HepG2 (cell line): ENCODE data around the gene CD300A. TPM values are rescaled to one million over a fixed set of nuclear protein-coding genes. Genes with fewer than 3 reads are reported as not detected.

ENCODE experiments used
- ARNTL ChIP-seq: sonication (generic); formaldehyde crosslinking; IDR thresholded peaks from 2 replicates; pipeline ENCODE4 v1.4.0; 2020; ENCODE audit warnings: mild to moderate bottlenecking, missing genetic modification reagents
- FOXA3 ChIP-seq: IDR thresholded peaks from 2 replicates; pipeline ENCODE4 v1.6.1; 2016; ENCODE audit warnings: missing genetic modification reagents, missing compliant biosample characterization
- GABPB1 ChIP-seq: IDR thresholded peaks from 2 replicates; pipeline ENCODE4 v1.6.1; 2016; ENCODE audit warnings: mild to moderate bottlenecking, missing genetic modification reagents, moderate library complexity, missing compliant biosample characterization
- GLI4 ChIP-seq: sonication (generic); formaldehyde crosslinking; IDR thresholded peaks from 2 replicates; pipeline ENCODE4 v1.5.1; 2020; ENCODE audit warnings: missing genetic modification reagents, mild to moderate bottlenecking, moderate library complexity, borderline replicate concordance
- HOXA7 ChIP-seq: sonication (generic); formaldehyde crosslinking; IDR thresholded peaks from 2 replicates; pipeline ENCODE4 v1.8.1; 2022; ENCODE audit warnings: mild to moderate bottlenecking, missing genetic modification reagents, moderate library complexity
- PHB2 ChIP-seq: fragments of 450-650 bp; IDR thresholded peaks from 2 replicates; pipeline ENCODE4 v1.6.1; 2018; ENCODE audit not compliant: partially characterized antibody
- RAD21 ChIP-seq: fragments of 450-650 bp; formaldehyde crosslinking; IDR thresholded peaks from 2 replicates; pipeline ENCODE4 v1.5.0; 2020; ENCODE audit warnings: mild to moderate bottlenecking
- SCMH1 ChIP-seq: sonication (generic); formaldehyde crosslinking; IDR thresholded peaks from 2 replicates; pipeline ENCODE4 v1.9.0; 2021; ENCODE audit warnings: missing genetic modification reagents, mild to moderate bottlenecking, borderline replicate concordance
- SP140L ChIP-seq: sonication (generic); formaldehyde crosslinking; IDR thresholded peaks from 2 replicates; pipeline ENCODE4 v1.4.0; 2020; ENCODE audit warnings: missing genetic modification reagents, borderline replicate concordance
- SPEN ChIP-seq: sonication (generic); formaldehyde crosslinking; IDR thresholded peaks from 2 replicates; pipeline ENCODE4 v1.5.1; 2020; ENCODE audit warnings: low read depth, mild to moderate bottlenecking, missing genetic modification reagents
- TARDBP ChIP-seq: sonication (generic); formaldehyde crosslinking; IDR thresholded peaks from 2 replicates; pipeline ENCODE4 v1.8.0; 2022; ENCODE audit warnings: mild to moderate bottlenecking, missing genetic modification reagents
- TBP ChIP-seq: sonication (generic); formaldehyde crosslinking; IDR thresholded peaks from 2 replicates; pipeline ENCODE4 v1.5.0; 2020; ENCODE audit warnings: missing genetic modification reagents
- TBX3 ChIP-seq: fragments of 450-650 bp; IDR thresholded peaks from 2 replicates; pipeline ENCODE4 v1.6.1; 2017; ENCODE audit warnings: antibody characterized with exemption, mild to moderate bottlenecking, inconsistent platforms, borderline replicate concordance
- TSC22D2 ChIP-seq: sonication (generic); formaldehyde crosslinking; IDR thresholded peaks from 2 replicates; pipeline ENCODE4 v1.5.1; 2020; ENCODE audit warnings: missing genetic modification reagents, mild to moderate bottlenecking, borderline replicate concordance
- ZBTB38 ChIP-seq: sonication (generic); formaldehyde crosslinking; IDR thresholded peaks from 2 replicates; pipeline ENCODE4 v1.5.1; 2020; ENCODE audit warnings: mild to moderate bottlenecking, missing genetic modification reagents
- ZNF143 ChIP-seq: sonication (generic); formaldehyde crosslinking; IDR thresholded peaks from 2 replicates; pipeline ENCODE4 v1.4.0; 2020; ENCODE audit warnings: missing genetic modification reagents
- ZNF317 ChIP-seq: sonication (generic); formaldehyde crosslinking; IDR thresholded peaks from 2 replicates; pipeline ENCODE4 v1.5.0; 2020; ENCODE audit warnings: mild to moderate bottlenecking, missing genetic modification reagents
- ZNF747 ChIP-seq: sonication (generic); formaldehyde crosslinking; IDR thresholded peaks from 2 replicates; pipeline ENCODE4 v1.8.1; 2023; ENCODE audit warnings: missing genetic modification reagents, mild to moderate bottlenecking, borderline replicate concordance
- ZNF841 ChIP-seq: sonication (generic); formaldehyde crosslinking; IDR thresholded peaks from 2 replicates; pipeline ENCODE4 v1.8.1; 2023; ENCODE audit warnings: missing genetic modification reagents, borderline replicate concordance
- polyA plus RNA-seq, 8 experiments: library from polyadenylated mRNA; depleted of rRNA in 3 of 8; stranded (reverse) in 7 of 8; unstranded in 1 of 8; fragments of >200 nt; fragmentation: Illumina TruSeq in 4 of 8; extraction: Trizol in 4 of 8; gene quantifications; 2 replicates each; pipeline versions ENCODE4 v1.2.1 to v1.2.3, GENCODE V29; 2011 to 2016; ENCODE audit warnings: low read depth in 4 of 8, missing spikeins in 1 of 8, mixed read lengths in 1 of 8; ENCODE audit not compliant: insufficient read depth in 1 of 8
- total RNA-seq, 5 experiments: library from RNA; depleted of rRNA; stranded (reverse); fragments of >200 nt; fragmentation: Illumina TruSeq; extraction: Trizol; gene quantifications; 2 replicates each; pipeline ENCODE4 v1.2.3, GENCODE V29; 2016; ENCODE audit warnings: low read depth in 1 of 5
- TF ChIP-seq, protein P1 (sequence below): sonication (generic); formaldehyde crosslinking; IDR thresholded peaks from 2 replicates; pipeline ENCODE4 v1.4.0; 2020; ENCODE audit warnings: missing genetic modification reagents
- TF ChIP-seq, protein P2 (sequence below), 2 experiments: sonication (generic) in 1 of 2; formaldehyde crosslinking in 1 of 2; IDR thresholded peaks; 2 replicates each; pipeline versions ENCODE4 v1.4.0 to v1.6.1; 2016 to 2020; ENCODE audit warnings: borderline replicate concordance in 1 of 2, low read depth in 1 of 2, mild to moderate bottlenecking in 1 of 2, missing genetic modification reagents in 1 of 2
- TF ChIP-seq, protein P3 (sequence below): sonication (generic); formaldehyde crosslinking; IDR thresholded peaks from 2 replicates; pipeline ENCODE4 v1.8.0; 2022; ENCODE audit warnings: mild to moderate bottlenecking, missing genetic modification reagents; ENCODE audit not compliant: insufficient replicate concordance

The CD300A gene
- total and polyA plus RNA-seq, 2 of the 13 experiments (the other 11 are each of a cell fraction or from before 2014, with no cell fraction given), result not detected

DNA sequence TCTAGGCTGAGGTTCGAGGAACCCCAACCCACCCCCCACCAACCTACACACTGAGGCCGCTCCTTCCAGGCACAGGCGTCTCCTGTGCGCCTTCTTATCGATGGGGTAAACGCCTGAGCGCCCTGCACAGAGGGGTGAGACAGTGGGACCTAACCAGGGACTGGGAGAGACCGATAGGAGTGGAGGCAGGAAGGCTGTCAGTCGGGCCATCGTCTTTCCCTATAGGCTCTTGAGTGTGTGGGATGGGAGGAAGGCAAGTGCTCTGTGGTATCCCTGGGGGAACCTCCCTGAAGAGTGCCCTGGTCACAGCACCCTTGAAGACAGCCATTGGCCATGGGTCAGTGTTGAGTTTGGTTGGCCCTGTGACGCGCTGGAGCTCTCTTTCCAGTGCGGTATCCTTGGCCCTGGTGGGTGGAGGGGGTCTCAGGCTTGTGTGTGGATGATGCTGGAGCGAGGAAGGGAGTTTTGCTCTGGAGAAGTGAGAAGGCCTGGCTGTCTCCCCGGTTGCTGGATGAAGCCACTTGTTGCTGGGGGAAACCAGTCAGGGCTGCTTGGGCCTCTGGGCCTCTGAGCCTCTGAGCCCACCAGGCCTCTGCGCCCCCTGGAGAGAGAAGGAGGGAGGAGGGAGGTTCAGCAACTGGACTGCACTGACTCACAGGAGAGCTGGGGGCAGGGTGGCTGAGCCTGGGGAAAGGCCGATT is 32.9 kb upstream of the CD300A start (continued):
- TF ChIP-seq, protein P1, sequence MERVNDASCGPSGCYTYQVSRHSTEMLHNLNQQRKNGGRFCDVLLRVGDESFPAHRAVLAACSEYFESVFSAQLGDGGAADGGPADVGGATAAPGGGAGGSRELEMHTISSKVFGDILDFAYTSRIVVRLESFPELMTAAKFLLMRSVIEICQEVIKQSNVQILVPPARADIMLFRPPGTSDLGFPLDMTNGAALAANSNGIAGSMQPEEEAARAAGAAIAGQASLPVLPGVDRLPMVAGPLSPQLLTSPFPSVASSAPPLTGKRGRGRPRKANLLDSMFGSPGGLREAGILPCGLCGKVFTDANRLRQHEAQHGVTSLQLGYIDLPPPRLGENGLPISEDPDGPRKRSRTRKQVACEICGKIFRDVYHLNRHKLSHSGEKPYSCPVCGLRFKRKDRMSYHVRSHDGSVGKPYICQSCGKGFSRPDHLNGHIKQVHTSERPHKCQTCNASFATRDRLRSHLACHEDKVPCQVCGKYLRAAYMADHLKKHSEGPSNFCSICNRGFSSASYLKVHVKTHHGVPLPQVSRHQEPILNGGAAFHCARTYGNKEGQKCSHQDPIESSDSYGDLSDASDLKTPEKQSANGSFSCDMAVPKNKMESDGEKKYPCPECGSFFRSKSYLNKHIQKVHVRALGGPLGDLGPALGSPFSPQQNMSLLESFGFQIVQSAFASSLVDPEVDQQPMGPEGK (CRISPR knock-in tag), result peak; percentile 52; the same call in 1 of the 2 replicates
- TF ChIP-seq ZNF317 (CRISPR knock-in tag) (0 out of 2 replicates have a peak, but pooled peaks have one; percentile 43), TBX3 (no peak), HOXA7 (CRISPR knock-in tag) (no peak), TARDBP (peak; percentile 8; the same call in 1 of the 2 replicates), SPEN (CRISPR knock-in tag) (0 out of 2 replicates have a peak, but pooled peaks have one; percentile 58), FOXA3 (CRISPR knock-in tag) (peak; percentile 10; the same call in 1 of the 2 replicates), ZNF747 (no peak), RAD21 (peak; percentile 67), GLI4 (CRISPR knock-in tag) (0 out of 2 replicates have a peak, but pooled peaks have one; percentile 0), SCMH1 (CRISPR knock-in tag) (no peak), PHB2 (no peak), TBP (CRISPR knock-in tag) (no peak), GABPB1 (CRISPR knock-in tag) (0 out of 2 replicates have a peak, but pooled peaks have one; percentile 38), SP140L (CRISPR knock-in tag) (no peak), ARNTL (CRISPR knock-in tag) (0 out of 2 replicates have a peak, but pooled peaks have one; percentile 23), TSC22D2 (CRISPR knock-in tag) (0 out of 2 replicates have a peak, but pooled peaks have one; percentile 32), ZNF143 (CRISPR knock-in tag) (no peak), ZNF841 (CRISPR knock-in tag) (no peak), ZBTB38 (CRISPR knock-in tag) (peak; percentile 84)
- TF ChIP-seq, protein P2, sequence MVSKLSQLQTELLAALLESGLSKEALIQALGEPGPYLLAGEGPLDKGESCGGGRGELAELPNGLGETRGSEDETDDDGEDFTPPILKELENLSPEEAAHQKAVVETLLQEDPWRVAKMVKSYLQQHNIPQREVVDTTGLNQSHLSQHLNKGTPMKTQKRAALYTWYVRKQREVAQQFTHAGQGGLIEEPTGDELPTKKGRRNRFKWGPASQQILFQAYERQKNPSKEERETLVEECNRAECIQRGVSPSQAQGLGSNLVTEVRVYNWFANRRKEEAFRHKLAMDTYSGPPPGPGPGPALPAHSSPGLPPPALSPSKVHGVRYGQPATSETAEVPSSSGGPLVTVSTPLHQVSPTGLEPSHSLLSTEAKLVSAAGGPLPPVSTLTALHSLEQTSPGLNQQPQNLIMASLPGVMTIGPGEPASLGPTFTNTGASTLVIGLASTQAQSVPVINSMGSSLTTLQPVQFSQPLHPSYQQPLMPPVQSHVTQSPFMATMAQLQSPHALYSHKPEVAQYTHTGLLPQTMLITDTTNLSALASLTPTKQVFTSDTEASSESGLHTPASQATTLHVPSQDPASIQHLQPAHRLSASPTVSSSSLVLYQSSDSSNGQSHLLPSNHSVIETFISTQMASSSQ (IDR thresholded peaks at IDR 0.05; ENCODE audit: low read depth), result no peak
- TF ChIP-seq, protein P2 (CRISPR knock-in tag; IDR thresholded peaks at IDR 0.05; ENCODE audit: borderline replicate concordance), result 0 out of 2 replicates have a peak, but pooled peaks have one; percentile 25
- TF ChIP-seq, protein P3, sequence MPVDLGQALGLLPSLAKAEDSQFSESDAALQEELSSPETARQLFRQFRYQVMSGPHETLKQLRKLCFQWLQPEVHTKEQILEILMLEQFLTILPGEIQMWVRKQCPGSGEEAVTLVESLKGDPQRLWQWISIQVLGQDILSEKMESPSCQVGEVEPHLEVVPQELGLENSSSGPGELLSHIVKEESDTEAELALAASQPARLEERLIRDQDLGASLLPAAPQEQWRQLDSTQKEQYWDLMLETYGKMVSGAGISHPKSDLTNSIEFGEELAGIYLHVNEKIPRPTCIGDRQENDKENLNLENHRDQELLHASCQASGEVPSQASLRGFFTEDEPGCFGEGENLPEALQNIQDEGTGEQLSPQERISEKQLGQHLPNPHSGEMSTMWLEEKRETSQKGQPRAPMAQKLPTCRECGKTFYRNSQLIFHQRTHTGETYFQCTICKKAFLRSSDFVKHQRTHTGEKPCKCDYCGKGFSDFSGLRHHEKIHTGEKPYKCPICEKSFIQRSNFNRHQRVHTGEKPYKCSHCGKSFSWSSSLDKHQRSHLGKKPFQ (CRISPR knock-in tag), result peak; percentile 47
